ENCODE data around the gene CCDC81.

Gene CCDC81

GRCh38 chr11:86449993-86450629, 75.4 kb downstream of the CCDC81 start:
- Histone ChIP-seq H3K4me1 (no peaks in the 10 kb centered on the region), H3K36me3 (ENCODE audit: control insufficient read depth, insufficient read depth, low read length) (no peaks in the 10 kb centered on the region), H3K9ac (no peak overlapping the region), H3K79me2 (no peaks in the 10 kb centered on the region), H3K4me3 (ENCODE audit: low read depth, low read length) (no peak overlapping the region), H2AFZ (no peak overlapping the region), H3K4me2 (ENCODE audit: low read length) (no peak overlapping the region), H3K9me3 (ENCODE audit: control insufficient read depth, low read length) (no peaks in the 10 kb centered on the region), H3K27ac (no peak overlapping the region), H3K27me3 (ENCODE audit: control insufficient read depth, insufficient read depth, low read length) (no peaks in the 10 kb centered on the region)
- no peak for TF ChIP-seq CTCF (IDR thresholded peaks at IDR 0.05)

GRCh38 chr11:86453290-86454030, 78.8 kb downstream of the CCDC81 start:
- H3K27me3 ChIP-seq (ENCODE audit: control insufficient read depth, insufficient read depth, low read length), result no peaks in the 10 kb centered on the region
- no peak for TF ChIP-seq CTCF (IDR thresholded peaks at IDR 0.05)
- no peaks in the 10 kb centered on the region for H3K36me3 ChIP-seq (ENCODE audit: control insufficient read depth, insufficient read depth, low read length)

GRCh38 chr11:86456075-86456939, 81.6 kb downstream of the CCDC81 start:
- no peak overlapping the region for H3K4me3 ChIP-seq (ENCODE audit: low read depth, low read length)
- no peaks in the 10 kb centered on the region for H3K79me2 ChIP-seq
- no peaks in the 10 kb centered on the region for H3K27me3 ChIP-seq (ENCODE audit: control insufficient read depth, insufficient read depth, low read length)
- peak; percentile 79 for TF ChIP-seq CTCF (IDR thresholded peaks at IDR 0.05)
- peak overlapping the region; percentile 42 for H3K27ac ChIP-seq
- H3K4me2 ChIP-seq (ENCODE audit: low read length), result no peak overlapping the region
- H3K9me3 ChIP-seq (ENCODE audit: control insufficient read depth, low read length), result no peaks in the 10 kb centered on the region
- H3K4me1 ChIP-seq, result peaks cover 6% of the 10 kb centered on the region
- H3K36me3 ChIP-seq (ENCODE audit: control insufficient read depth, insufficient read depth, low read length), result no peaks in the 10 kb centered on the region
- H2AFZ ChIP-seq, result no peak overlapping the region
- no peak overlapping the region for H3K9ac ChIP-seq

More at GRCh38 chr11:86453290-86454030, 78.8 kb downstream of the CCDC81 start:
- Histone ChIP-seq H3K4me3 (ENCODE audit: low read depth, low read length) (no peak overlapping the region), H3K9ac (no peak overlapping the region), H3K79me2 (no peaks in the 10 kb centered on the region), H3K9me3 (ENCODE audit: control insufficient read depth, low read length) (no peaks in the 10 kb centered on the region), H3K27ac (no peak overlapping the region), H3K4me1 (no peaks in the 10 kb centered on the region), H2AFZ (no peak overlapping the region), H3K4me2 (ENCODE audit: low read length) (no peak overlapping the region)

- no peaks in the 10 kb centered on the region for H3K9me3 ChIP-seq (ENCODE audit: control insufficient read depth, low read length)
- no peak overlapping the region for H2AFZ ChIP-seq
- H3K4me3 ChIP-seq (ENCODE audit: low read depth, low read length), result no peak overlapping the region
- H3K4me1 ChIP-seq, result peaks cover 6% of the 10 kb centered on the region
- no peak for TF ChIP-seq CTCF (IDR thresholded peaks at IDR 0.05)
- no peaks in the 10 kb centered on the region for H3K36me3 ChIP-seq (ENCODE audit: control insufficient read depth, insufficient read depth, low read length)
- no peak overlapping the region for H3K4me2 ChIP-seq (ENCODE audit: low read length)
- H3K27me3 ChIP-seq (ENCODE audit: control insufficient read depth, insufficient read depth, low read length), result no peaks in the 10 kb centered on the region
- no peak overlapping the region for H3K9ac ChIP-seq
- H3K27ac ChIP-seq, result no peak overlapping the region
- H3K79me2 ChIP-seq, result no peaks in the 10 kb centered on the region
These were observed 83.8 kb downstream of the CCDC81 start for GRCh38 chr11:86458294-86459001.
